HEK293 (cell line): Measurements from ENCODE around the gene AGMAT.
A peak's percentile ranks its signal among the peaks of the same experiment; 100 is the strongest.

Source experiments
- CTCF ChIA-PET: fragments of 350-600 bp; formaldehyde crosslinking; extraction: SDS; loops from one replicate; lab custom pipeline; 2021; ENCODE audit warnings: antibody characterized with exemption; lab: Yijun Ruan, JAX
- POLR2A ChIA-PET: fragments of 300-600 bp; formaldehyde crosslinking; extraction: SDS; loops from one replicate; lab custom pipeline; 2020; ENCODE audit warnings: antibody characterized with exemption, inconsistent platforms; lab: Yijun Ruan, JAX
- H3K27ac ChIP-seq: fragments of 200-500 bp; sonication (Bioruptor generic); 2 replicates; pipeline ENCODE4 v1.5.1; 2014; ENCODE audit warnings: low read depth, low read length, control low read depth, inconsistent platforms; ENCODE audit errors: extremely low read depth
- H3K36me3 ChIP-seq, 2 experiments: fragments of 200-500 bp in 1 of 2; sonication (Bioruptor generic) in 1 of 2; 1 replicate in 1 of 2; 2 replicates in 1 of 2; pipeline ENCODE4 v1.5.1; 2014 to 2017; ENCODE audit warnings: inconsistent platforms in 2 of 2, low read length in 2 of 2; ENCODE audit not compliant: control insufficient read depth in 2 of 2, insufficient read depth in 1 of 2
- H3K4me1 ChIP-seq: fragments of 200-500 bp; sonication (Bioruptor generic); 2 replicates; pipeline ENCODE4 v1.5.1; 2014; ENCODE audit warnings: mild to moderate bottlenecking, low read length, inconsistent platforms; ENCODE audit not compliant: control insufficient read depth, insufficient read depth
- H3K4me3 ChIP-seq: 2 replicates; pipeline ENCODE4 v1.5.1; 2011; ENCODE audit warnings: low read depth, mild to moderate bottlenecking, control low read depth, low read length, moderate library complexity
- H3K9me3 ChIP-seq: fragments of 200-500 bp; sonication (Bioruptor generic); 2 replicates; pipeline ENCODE4 v1.5.1; 2014; ENCODE audit warnings: low read depth, low read length, inconsistent platforms; ENCODE audit not compliant: control insufficient read depth, insufficient read depth
- ATF2 ChIP-seq: fragments of 450-650 bp; formaldehyde crosslinking; IDR thresholded peaks from 2 replicates; pipeline ENCODE4 v1.5.1; 2016; ENCODE audit warnings: missing biosample characterization, missing genetic modification characterization, low read depth
- GLIS2 ChIP-seq: fragments of 450-650 bp; formaldehyde crosslinking; IDR thresholded peaks from 2 replicates; pipeline ENCODE4 v1.5.1; 2016; ENCODE audit warnings: missing biosample characterization, missing genetic modification characterization
- KLF9 ChIP-seq: fragments of 450-650 bp; formaldehyde crosslinking; IDR thresholded peaks from 2 replicates; pipeline ENCODE4 v1.5.1; 2016; ENCODE audit warnings: missing biosample characterization, missing genetic modification characterization, low read depth
- MYNN ChIP-seq: fragments of 450-650 bp; formaldehyde crosslinking; IDR thresholded peaks from 2 replicates; pipeline ENCODE4 v1.5.1; 2016; ENCODE audit warnings: missing biosample characterization, missing genetic modification characterization, borderline replicate concordance
- PRDM1 ChIP-seq: fragments of 450-650 bp; formaldehyde crosslinking; IDR thresholded peaks from 2 replicates; pipeline ENCODE4; 2016; ENCODE audit warnings: missing biosample characterization, missing genetic modification characterization
- PRDM4 ChIP-seq: fragments of 450-650 bp; formaldehyde crosslinking; IDR thresholded peaks from 2 replicates; pipeline ENCODE4 v1.5.1; 2017; ENCODE audit warnings: missing biosample characterization, missing genetic modification characterization
- TCF7L2 ChIP-seq: IDR thresholded peaks from 2 replicates; pipeline ENCODE4 v1.6.1; 2011; ENCODE audit warnings: low read depth, mild to moderate bottlenecking, inconsistent platforms, low read length, moderate library complexity, borderline replicate concordance
- YY1 ChIP-seq: fragments of 450-650 bp; formaldehyde crosslinking; IDR thresholded peaks from 2 replicates; pipeline ENCODE4 v1.5.1; 2018; ENCODE audit warnings: missing biosample characterization, missing genetic modification characterization
- ZBTB7A ChIP-seq: fragments of 450-650 bp; formaldehyde crosslinking; IDR thresholded peaks from 2 replicates; pipeline ENCODE4 v1.5.1; 2016; ENCODE audit warnings: low read depth, missing biosample characterization, missing genetic modification characterization
- ZNF10 ChIP-seq: fragments of 450-650 bp; formaldehyde crosslinking; IDR thresholded peaks from 2 replicates; pipeline ENCODE4 v1.5.1; 2017; ENCODE audit warnings: missing biosample characterization, missing genetic modification characterization
- ZNF202 ChIP-seq: fragments of 450-650 bp; formaldehyde crosslinking; IDR thresholded peaks from 2 replicates; pipeline ENCODE4 v1.5.1; 2016; ENCODE audit warnings: missing biosample characterization, missing genetic modification characterization, borderline replicate concordance
- ZNF26 ChIP-seq: fragments of 450-650 bp; formaldehyde crosslinking; IDR thresholded peaks from 2 replicates; pipeline ENCODE4 v1.5.1; 2016; ENCODE audit warnings: missing biosample characterization, missing genetic modification characterization
- ZNF292 ChIP-seq: fragments of 450-650 bp; formaldehyde crosslinking; IDR thresholded peaks from 2 replicates; pipeline ENCODE4 v1.5.1; 2016; ENCODE audit warnings: low read depth, missing biosample characterization, missing genetic modification characterization, borderline replicate concordance
- ZNF433 ChIP-seq: fragments of 450-650 bp; formaldehyde crosslinking; IDR thresholded peaks from 2 replicates; pipeline ENCODE4 v1.5.1; 2016; ENCODE audit warnings: missing biosample characterization, missing genetic modification characterization, low read depth
- ZNF501 ChIP-seq: fragments of 450-650 bp; formaldehyde crosslinking; IDR thresholded peaks from 2 replicates; pipeline ENCODE4 v1.5.1; 2016; ENCODE audit warnings: missing biosample characterization, missing genetic modification characterization
- ZNF561 ChIP-seq: fragments of 450-650 bp; IDR thresholded peaks from 2 replicates; pipeline ENCODE4 v1.5.1; 2018; ENCODE audit warnings: missing biosample characterization, missing genetic modification characterization, borderline replicate concordance
- ZNF670 ChIP-seq: fragments of 450-650 bp; formaldehyde crosslinking; IDR thresholded peaks from 2 replicates; pipeline ENCODE4 v1.5.1; 2016; ENCODE audit warnings: missing biosample characterization, missing genetic modification characterization, low read depth
- ZNF677 ChIP-seq: fragments of 450-650 bp; IDR thresholded peaks from 2 replicates; pipeline ENCODE4 v1.5.0; 2018; ENCODE audit warnings: missing biosample characterization, mild to moderate bottlenecking, missing genetic modification characterization, moderate library complexity
- ZSCAN4 ChIP-seq: fragments of 450-650 bp; formaldehyde crosslinking; IDR thresholded peaks from 2 replicates; pipeline ENCODE4 v1.5.1; 2017; ENCODE audit warnings: missing biosample characterization, missing genetic modification characterization

Gene AGMAT

GRCh38 chr1:15546641-15547040 lies 38.2 kb downstream of the AGMAT start:
- H3K27ac ChIP-seq, result no peak overlapping the region
- no peaks in the 10 kb centered on the region for H3K4me1 ChIP-seq
- ChIA-PET CTCF (no interaction called here), POLR2A (interaction anchor here (0.7 kb wide), 2 partner anchors 15 to 527 kb away, joined by 3 to 7 read pairs; no protein-coding TSS in a partner anchor)
- H3K9me3 ChIP-seq, result no peaks in the 10 kb centered on the region
- peaks cover 19 to 78% of the 10 kb centered on the region in 2 experiments for H3K36me3 ChIP-seq
- no peak overlapping the region for H3K4me3 ChIP-seq
- TF ChIP-seq PRDM4 (no peak), ZNF202 (tag by site-specific recombination) (no peak), ZNF10 (tag by site-specific recombination) (no peak), ATF2 (tag by site-specific recombination) (no peak), ZNF26 (tag by site-specific recombination) (no peak), ZNF670 (no peak), MYNN (tag by site-specific recombination) (no peak), TCF7L2 (no peak), GLIS2 (tag by site-specific recombination) (no peak), ZNF433 (tag by site-specific recombination) (no peak), YY1 (no peak), ZNF561 (tag by site-specific recombination) (no peak), KLF9 (no peak), ZNF292 (tag by site-specific recombination) (no peak), ZNF501 (tag by site-specific recombination) (no peak)
- TF ChIP-seq, all 188 proteins: peak for 0

- POLR2A ChIA-PET, result no interaction called here
- no peak overlapping the region for H3K4me3 ChIP-seq
- CTCF ChIA-PET, result no interaction called here
- peak; percentile 95 for TF ChIP-seq ZNF677 (tag by site-specific recombination)
- no peak for TF ChIP-seq ZBTB7A (tag by site-specific recombination)
- 0 out of 2 replicates have a peak, but pooled peaks have one; percentile 33 for TF ChIP-seq PRDM1 (tag by site-specific recombination)
- TF ChIP-seq ZSCAN4 (tag by site-specific recombination), result 0 out of 2 replicates have a peak, but pooled peaks have one; percentile 10
- no peaks in the 10 kb centered on the region; the same call in 1 of the 2 replicates for H3K4me1 ChIP-seq
- no peaks in the 10 kb centered on the region for H3K9me3 ChIP-seq
- peaks cover 19 to 90% of the 10 kb centered on the region in 2 experiments for H3K36me3 ChIP-seq
- no peak overlapping the region for H3K27ac ChIP-seq
Measured at GRCh38 chr1:15543589-15544568, 41.0 kb downstream of the AGMAT start.
